HG03175 (cell line): Measurements from ENCODE around the gene TRIM41.
"Not testable (repeated sequence)": the region's sequence is repeated elsewhere in the genome, so short reads cannot be mapped to it uniquely, and the experiment has no call there.

Source experiments
- ATAC-seq: cut with Tn5 transposase; IDR thresholded peaks from one replicate; pipeline ENCODE4 v1.9.1; 2021; ENCODE audit warnings: mild to moderate bottlenecking, moderate library complexity; ENCODE audit not compliant: unreplicated experiment

Gene TRIM41

GRCh38 chr5:181223058-181223728 lies at the start of gene TRIM41:
Gene TRIM41, plus strand, starts transcription at chr5:181223281. Its CDS starts 719 bp downstream, at chr5:181224000.
- peak; percentile 68 for ATAC-seq

- peak; percentile 59 for ATAC-seq
Measured at GRCh38 chr5:181173420-181174342, 49.4 kb upstream of the TRIM41 start.

- ATAC-seq = no peak
Measured at GRCh38 chr5:181176254-181176952, 46.7 kb upstream of the TRIM41 start.

GRCh38 chr5:181177559-181177958 lies 45.5 kb upstream of the TRIM41 start:
- ATAC-seq = not testable (repeated sequence)

GRCh38 chr5:181181650-181182565 lies 41.2 kb upstream of the TRIM41 start:
- ATAC-seq = peak; percentile 57

- ATAC-seq = no peak
Measured at GRCh38 chr5:181182651-181183050, 40.4 kb upstream of the TRIM41 start.

- no peak for ATAC-seq
Measured at GRCh38 chr5:181184845-181185216, 38.2 kb upstream of the TRIM41 start.

GRCh38 chr5:181185560-181185959 lies 37.5 kb upstream of the TRIM41 start:
- ATAC-seq = no peak

GRCh38 chr5:181186022-181186421 lies 37.1 kb upstream of the TRIM41 start:
- no peak for ATAC-seq

GRCh38 chr5:181186986-181187499 lies 36.0 kb upstream of the TRIM41 start:
- ATAC-seq = no peak

- ATAC-seq = no peak
Measured at GRCh38 chr5:181187500-181188213, 35.4 kb upstream of the TRIM41 start.

GRCh38 chr5:181188700-181189362 lies 34.2 kb upstream of the TRIM41 start:
- no peak for ATAC-seq

- no peak for ATAC-seq
Measured at GRCh38 chr5:181189363-181189961, 33.6 kb upstream of the TRIM41 start.

GRCh38 chr5:181189962-181190710 lies 32.9 kb upstream of the TRIM41 start:
- ATAC-seq = no peak

- peak; percentile 7 for ATAC-seq
Measured at GRCh38 chr5:181190711-181191525, 32.2 kb upstream of the TRIM41 start.

- ATAC-seq = peak; percentile 60
Measured at GRCh38 chr5:181191526-181192336, 31.4 kb upstream of the TRIM41 start.
